Erythroblast (primary cell): ENCODE data around the gene ID4.

Experiments
- GATA1 ChIP-seq: IDR thresholded peaks from 2 replicates; pipeline ENCODE4 v1.6.1; 2011; ENCODE audit warnings: low read depth, mild to moderate bottlenecking, control low read depth, low read length, moderate library complexity
- POLR2A ChIP-seq: IDR thresholded peaks from 2 replicates; pipeline ENCODE4 v1.6.1; 2011; ENCODE audit warnings: mild to moderate bottlenecking, low read length

- TF ChIP-seq POLR2A (no peak), GATA1 (no peak)
Measured at GRCh38 chr6:19833947-19834346, 3.2 kb upstream of the ID4 start.
